ENCODE results near the gene COL27A1.

The COL27A1 gene

GRCh38 chr9:114168281-114169028, 13.1 kb downstream of the COL27A1 start:
- H3K4me3 ChIP-seq (ENCODE audit: control insufficient read depth, low read depth, low read length), result no peak overlapping the region
- no peak for DNase-seq (ENCODE audit: low read depth)
- no peak for TF ChIP-seq CTCF (IDR thresholded peaks at IDR 0.05; ENCODE audit: control insufficient read depth, insufficient read depth, low read depth, low read length, missing control alignments)

- no peak for DNase-seq (ENCODE audit: low read depth)
- H3K4me3 ChIP-seq (ENCODE audit: control insufficient read depth, low read depth, low read length), result no peak overlapping the region
- TF ChIP-seq CTCF (IDR thresholded peaks at IDR 0.05; ENCODE audit: control insufficient read depth, insufficient read depth, low read depth, low read length, missing control alignments), result no peak
Measured at GRCh38 chr9:114169029-114169951, 14.0 kb downstream of the COL27A1 start.

GRCh38 chr9:114169952-114170770, 14.8 kb downstream of the COL27A1 start:
- no peak overlapping the region for H3K4me3 ChIP-seq (ENCODE audit: control insufficient read depth, low read depth, low read length)
- no peak for DNase-seq (ENCODE audit: low read depth)
- TF ChIP-seq CTCF (IDR thresholded peaks at IDR 0.05; ENCODE audit: control insufficient read depth, insufficient read depth, low read depth, low read length, missing control alignments), result no peak

GRCh38 chr9:114170771-114171461, 15.6 kb downstream of the COL27A1 start:
- TF ChIP-seq CTCF (IDR thresholded peaks at IDR 0.05; ENCODE audit: control insufficient read depth, insufficient read depth, low read depth, low read length, missing control alignments), result no peak
- H3K4me3 ChIP-seq (ENCODE audit: control insufficient read depth, low read depth, low read length), result no peak overlapping the region
- DNase-seq (ENCODE audit: low read depth), result no peak

- no peak for TF ChIP-seq CTCF (IDR thresholded peaks at IDR 0.05; ENCODE audit: control insufficient read depth, insufficient read depth, low read depth, low read length, missing control alignments)
- no peak for DNase-seq (ENCODE audit: low read depth)
- H3K4me3 ChIP-seq (ENCODE audit: control insufficient read depth, low read depth, low read length), result no peak overlapping the region
Measured at GRCh38 chr9:114171500-114171899, 16.2 kb downstream of the COL27A1 start.
